ENCODE measurements around the gene C18orf63. TPM values are rescaled to one million over a fixed set of nuclear protein-coding genes. Genes with fewer than 3 reads are reported as not detected.

The C18orf63 gene
- total RNA-seq, 1 donor from 2014 or later = not detected

Other genes starting within 250 kb of the C18orf63 start
- gene FBXO15, start 168.0 kb upstream of the C18orf63 start, total RNA-seq = 0.69 and 0.98 TPM in 2 replicates
- gene TIMM21, start 167.3 kb upstream of the C18orf63 start, total RNA-seq = 23.3 and 27.0 TPM in 2 replicates
- gene CYB5A, start 23.9 kb upstream of the C18orf63 start, total RNA-seq = 46.2 and 47.2 TPM in 2 replicates
- gene DIPK1C, start 141.5 kb downstream of the C18orf63 start, total RNA-seq = not detected in 2 replicates
- gene CNDP2, start 180.5 kb downstream of the C18orf63 start, total RNA-seq = 193 and 208 TPM in 2 replicates
- gene CNDP1, start 218.7 kb downstream of the C18orf63 start, total RNA-seq = 0.15 and 0.33 TPM in 2 replicates

Data from activated B cell treated with CpG ODN at 0.5 μM for 24 hours (primary cell).